GM19395 (cell line): ENCODE results near the gene ACACA.

Source experiments
- ATAC-seq: cut with Tn5 transposase; IDR thresholded peaks from one replicate; pipeline ENCODE4 v1.9.1; 2021; ENCODE audit warnings: mild to moderate bottlenecking, moderate library complexity; ENCODE audit not compliant: unreplicated experiment

The ACACA gene

GRCh38 chr17:37142294-37142896 is 264.2 kb downstream of the ACACA start:
- ATAC-seq: no peak

GRCh38 chr17:37138571-37139120 is 268.0 kb downstream of the ACACA start:
- ATAC-seq: no peak

- no peak for ATAC-seq
These were observed 268.6 kb downstream of the ACACA start for GRCh38 chr17:37137906-37138514.

GRCh38 chr17:37137070-37137610 is 269.5 kb downstream of the ACACA start:
- no peak for ATAC-seq

DNA sequence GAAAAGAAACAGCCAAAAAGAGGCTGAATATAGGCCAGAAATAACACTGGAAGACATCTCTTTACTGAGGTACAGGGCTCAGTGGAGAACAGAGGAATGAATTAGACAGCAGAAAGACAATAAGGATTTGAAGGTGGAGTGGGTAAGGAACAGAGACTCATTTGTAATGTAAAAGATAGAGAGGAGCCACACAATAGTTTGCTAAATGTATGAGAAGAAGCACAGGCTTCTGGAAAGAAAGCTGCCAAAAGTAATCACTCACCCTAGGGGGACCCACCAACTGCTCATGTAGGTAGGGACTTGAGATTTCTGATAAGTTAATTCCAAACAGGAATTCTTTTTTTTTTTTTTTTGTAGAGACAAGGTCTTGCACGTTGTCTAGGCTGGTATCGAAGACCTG is 271.1 kb downstream of the ACACA start:
- ATAC-seq: no peak

DNA sequence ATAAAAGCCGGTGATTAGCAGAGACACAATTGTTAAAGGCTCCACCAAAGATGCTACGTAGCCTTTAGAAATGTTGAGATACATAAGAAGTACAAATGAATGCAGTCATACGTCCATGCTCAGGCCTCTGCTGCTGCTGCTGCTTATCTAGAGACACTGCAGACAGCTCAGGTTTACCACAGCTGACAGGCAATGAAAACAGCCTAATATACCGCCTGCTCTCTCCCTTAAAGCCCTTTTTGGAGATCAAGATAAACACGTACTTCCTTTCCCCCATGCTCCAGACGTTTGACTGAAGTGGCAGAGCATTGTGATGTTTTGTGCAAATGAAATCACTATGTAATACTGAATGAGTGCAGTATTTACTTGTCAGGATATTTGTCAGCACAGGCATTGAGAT is 272.6 kb downstream of the ACACA start:
- no peak for ATAC-seq

GRCh38 chr17:37133136-37133535 is 273.5 kb downstream of the ACACA start:
- no peak for ATAC-seq

DNA sequence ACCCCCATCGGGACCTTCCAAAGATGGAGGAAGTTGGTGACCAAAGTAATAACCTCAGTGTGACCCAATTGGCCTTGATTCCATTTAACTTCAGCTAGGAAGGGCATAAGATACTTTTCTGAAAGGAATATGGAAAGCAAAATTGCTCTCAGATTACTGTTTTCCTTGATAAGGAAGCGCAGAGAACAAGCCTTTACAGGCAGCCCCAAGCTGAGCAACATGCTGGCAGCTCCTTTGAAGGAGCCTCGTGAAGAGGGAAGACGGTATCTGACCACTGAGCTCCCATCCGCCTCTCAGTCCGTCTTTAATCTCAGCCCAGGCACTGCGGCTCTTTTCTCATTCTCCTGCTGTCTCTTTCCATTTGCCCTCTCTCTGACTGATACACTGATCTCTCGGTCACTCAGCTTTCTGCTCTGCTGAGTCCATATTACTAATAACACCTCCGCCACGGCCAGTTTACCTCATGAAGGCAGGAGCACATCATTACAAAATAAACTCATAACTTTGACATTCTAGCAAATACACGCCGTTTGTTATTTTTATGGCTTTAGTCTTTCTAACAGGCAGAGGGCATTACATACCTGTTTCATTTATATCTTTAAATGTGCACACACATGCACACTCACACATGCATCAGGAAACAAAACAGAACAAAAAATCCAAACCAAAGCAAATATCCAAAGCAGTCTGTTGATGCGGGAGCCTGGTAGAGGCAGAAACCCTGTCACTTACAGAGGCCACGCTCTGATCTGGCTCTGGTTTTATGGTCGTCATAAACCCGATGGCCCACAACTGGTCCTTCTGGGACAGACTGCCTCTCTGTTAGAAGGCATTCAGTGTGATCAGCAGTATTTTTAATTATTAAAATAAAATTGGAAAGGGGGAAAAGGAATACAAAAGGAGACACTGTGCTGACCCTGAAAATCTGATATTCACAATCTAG is 274.7 kb downstream of the ACACA start:
- ATAC-seq: no peak

- ATAC-seq: no peak
These were observed 275.6 kb downstream of the ACACA start for GRCh38 chr17:37130984-37131446.

DNA sequence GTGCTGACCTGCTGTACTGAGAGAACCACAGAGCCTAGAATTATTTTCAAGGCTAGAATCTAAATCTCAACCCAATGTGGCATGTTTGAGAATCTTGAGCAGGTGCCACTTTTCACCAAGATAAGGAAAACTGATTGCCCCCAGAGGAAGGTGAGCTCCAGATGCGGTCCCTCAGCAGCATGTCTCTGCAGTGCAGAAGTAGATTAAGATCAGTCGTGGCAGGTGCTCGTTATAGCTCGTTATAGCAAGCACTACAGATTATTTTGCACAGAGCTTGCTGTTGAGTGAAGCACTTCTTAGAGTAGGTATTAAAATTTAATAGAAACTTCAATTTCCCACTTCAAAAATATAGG is 281.8 kb downstream of the ACACA start:
- ATAC-seq: no peak

DNA sequence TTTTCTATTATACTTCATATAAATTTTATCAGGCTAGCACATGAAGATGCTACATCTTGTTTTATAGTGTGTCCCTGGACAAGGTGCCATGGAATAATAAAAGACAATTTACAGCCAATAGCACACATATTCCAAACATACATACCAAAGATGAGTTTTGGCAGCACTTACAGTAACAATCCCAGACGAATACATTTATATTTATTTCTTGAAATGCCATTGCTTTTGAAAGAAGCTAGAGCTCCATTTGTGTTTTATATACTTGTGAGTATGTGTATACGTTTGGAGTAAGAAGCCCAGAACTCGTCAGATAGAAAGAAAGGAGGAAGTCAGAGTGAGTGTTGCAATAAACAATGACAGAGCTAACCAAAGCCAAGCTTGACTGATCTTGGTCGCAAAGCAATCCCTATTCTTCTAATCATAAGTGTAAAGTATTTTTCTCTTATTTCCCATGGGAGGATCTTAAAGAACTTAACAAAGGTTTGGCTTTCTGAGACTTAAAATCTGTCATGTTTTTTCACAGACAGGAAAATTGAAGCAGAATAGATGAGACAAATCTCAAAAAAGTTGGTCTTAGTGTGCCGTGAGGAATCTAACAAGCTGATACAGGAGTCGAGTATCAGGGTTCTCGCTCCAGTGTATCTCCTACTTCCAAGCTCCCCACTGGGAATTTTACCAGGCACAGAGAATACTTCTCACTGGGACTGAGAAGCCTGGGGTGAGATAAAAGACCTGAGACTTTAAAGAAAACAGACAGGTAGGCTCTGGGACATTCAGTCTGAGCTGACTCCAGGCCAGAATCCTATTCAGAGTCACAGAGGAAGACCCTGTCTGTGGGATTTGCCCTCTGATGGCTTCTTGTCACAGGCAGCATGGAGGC is 282.5 kb downstream of the ACACA start:
- ATAC-seq: no peak

GRCh38 chr17:37123386-37123785 is 283.2 kb downstream of the ACACA start:
- no peak for ATAC-seq

- ATAC-seq: no peak
These were observed 285.0 kb downstream of the ACACA start for GRCh38 chr17:37121616-37122015.

GRCh38 chr17:37118366-37119137 is 288.1 kb downstream of the ACACA start:
- ATAC-seq: no peak

DNA sequence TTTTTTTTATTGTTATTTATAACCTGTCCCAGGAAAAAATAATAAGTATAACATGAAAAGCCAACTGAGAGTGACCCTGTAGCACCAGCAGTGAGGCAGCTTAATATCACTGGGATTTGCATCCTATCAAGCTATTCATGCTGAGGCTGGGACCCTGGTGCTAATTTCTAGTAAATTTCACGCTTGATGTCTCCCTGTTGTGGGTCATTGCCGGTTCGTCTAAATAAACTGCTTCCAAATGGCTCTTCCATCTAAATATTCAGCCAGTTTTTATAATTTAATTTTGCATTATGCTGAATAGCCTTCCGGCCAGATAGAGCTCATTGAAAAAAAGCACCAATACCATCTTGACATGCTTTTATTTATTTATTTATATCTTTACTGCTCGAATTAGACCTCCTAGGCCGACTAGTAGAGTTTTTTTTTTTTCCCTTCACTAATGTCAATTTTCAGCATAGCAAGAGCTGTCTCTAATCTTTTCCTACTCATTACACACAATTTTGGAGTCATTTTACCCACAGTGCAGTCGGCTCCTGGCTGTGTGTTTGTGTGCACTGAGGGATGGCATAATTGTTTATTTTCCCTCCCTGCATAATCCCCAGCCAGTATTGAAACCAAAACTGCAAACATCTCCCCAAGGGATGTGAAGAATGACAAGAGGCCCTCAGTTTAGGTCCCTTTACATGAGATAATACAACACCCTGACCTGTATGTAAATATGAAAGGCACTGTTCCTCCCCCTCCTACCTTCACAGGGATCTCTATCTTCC is 289.1 kb downstream of the ACACA start:
- no peak for ATAC-seq

- no peak for ATAC-seq
These were observed 289.9 kb downstream of the ACACA start for GRCh38 chr17:37116671-37117185.

GRCh38 chr17:37111329-37111728 is 295.3 kb downstream of the ACACA start:
- ATAC-seq: no peak

- ATAC-seq: no peak
These were observed 295.9 kb downstream of the ACACA start for GRCh38 chr17:37110746-37111145.
